Measurements from ENCODE around the gene ADD2. TPM values are rescaled to one million over a fixed set of nuclear protein-coding genes. Genes with fewer than 3 reads are reported as not detected.

Gene ADD2
- total RNA-seq, 1 experiment from 2014 or later = 50.5 TPM

- peak; percentile 71 for DNase-seq (ENCODE audit: low spot score)
These were observed 17.3 kb upstream of the ADD2 start for GRCh38 chr2:70785137-70785911.

- no peak for DNase-seq (ENCODE audit: low spot score)
These were observed 16.3 kb upstream of the ADD2 start for GRCh38 chr2:70784320-70784719.

- peak; percentile 81 for DNase-seq (ENCODE audit: low spot score)
These were observed 12.0 kb upstream of the ADD2 start for GRCh38 chr2:70779911-70780545.

- DNase-seq (ENCODE audit: low spot score) = no peak
These were observed 11.5 kb upstream of the ADD2 start for GRCh38 chr2:70779491-70779890.

GRCh38 chr2:70778676-70779075, 10.7 kb upstream of the ADD2 start:
- DNase-seq (ENCODE audit: low spot score) = no peak

GRCh38 chr2:70777450-70777849, 9.4 kb upstream of the ADD2 start:
- DNase-seq (ENCODE audit: low spot score) = peak; percentile 56

GRCh38 chr2:70776266-70776665, 8.3 kb upstream of the ADD2 start:
- DNase-seq (ENCODE audit: low spot score) = no peak

- DNase-seq (ENCODE audit: low spot score) = peak; percentile 52
These were observed 7.1 kb upstream of the ADD2 start for GRCh38 chr2:70775141-70775540.

GRCh38 chr2:70772486-70773155, 4.6 kb upstream of the ADD2 start:
- no peak for DNase-seq (ENCODE audit: low spot score)

- no peak for DNase-seq (ENCODE audit: low spot score)
These were observed 3.4 kb upstream of the ADD2 start for GRCh38 chr2:70771446-70771845.

- DNase-seq (ENCODE audit: low spot score) = no peak
These were observed 1.4 kb upstream of the ADD2 start for GRCh38 chr2:70769450-70769849.

GRCh38 chr2:70768590-70769085, 638 bp upstream of the ADD2 start:
- no peak for DNase-seq (ENCODE audit: low spot score)

GRCh38 chr2:70767079-70767698, 811 bp downstream of the ADD2 start:
- DNase-seq (ENCODE audit: low spot score) = peak; percentile 42

- DNase-seq (ENCODE audit: low spot score) = no peak
These were observed 1.5 kb downstream of the ADD2 start for GRCh38 chr2:70766357-70767078.

GRCh38 chr2:70765507-70765906, 2.5 kb downstream of the ADD2 start:
- no peak for DNase-seq (ENCODE audit: low spot score)

- no peak for DNase-seq (ENCODE audit: low spot score)
These were observed 8.6 kb downstream of the ADD2 start for GRCh38 chr2:70759446-70759845.

GRCh38 chr2:70757966-70758365, 10.0 kb downstream of the ADD2 start:
- no peak for DNase-seq (ENCODE audit: low spot score)

- no peak for DNase-seq (ENCODE audit: low spot score)
These were observed 10.6 kb downstream of the ADD2 start for GRCh38 chr2:70757360-70757759.

GRCh38 chr2:70756128-70756527, 11.9 kb downstream of the ADD2 start:
- DNase-seq (ENCODE audit: low spot score) = no peak

GRCh38 chr2:70753902-70754301, 14.1 kb downstream of the ADD2 start:
- DNase-seq (ENCODE audit: low spot score) = no peak

GRCh38 chr2:70753031-70753430, 15.0 kb downstream of the ADD2 start:
- no peak for DNase-seq (ENCODE audit: low spot score)

GRCh38 chr2:70752396-70752795, 15.6 kb downstream of the ADD2 start:
- no peak for DNase-seq (ENCODE audit: low spot score)

Data from A172 (cell line).